H1 (cell line): ENCODE results near the gene PITPNM1. TPM values are rescaled to one million over a fixed set of nuclear protein-coding genes. Genes with fewer than 3 reads are reported as not detected.
A peak's percentile ranks its signal among the peaks of the same experiment; 100 is the strongest.

Source experiments
- CTCF ChIA-PET: fragments of 300-600 bp; sonication (Branson Sonifier 250); formaldehyde crosslinking; loops from one replicate; lab custom pipeline; 2021; ENCODE audit not compliant: partially characterized antibody; lab: Charles Lee
- POLR2A ChIA-PET: fragments of 300-600 bp; sonication (Branson Sonifier 250); formaldehyde crosslinking; loops from one replicate; lab custom pipeline; 2021; ENCODE audit warnings: inconsistent platforms; ENCODE audit not compliant: partially characterized antibody; lab: Charles Lee
- DNase-seq, 2 experiments: peaks; one replicate each; pipeline versions ENCODE4 v3.0.0 to v3.0.0-alpha.2; 2010 to 2022; ENCODE audit warnings: low spot score in 2 of 2, low read depth in 1 of 2, mixed read lengths in 1 of 2
- FAIRE-seq: peaks from 2 replicates; lab custom pipeline; 2011; peaks lifted over from hg19 to GRCh38; lab: Jason Lieb, UNC
- H2AFZ ChIP-seq: 2 replicates; pipeline ENCODE4 v1.8.1; 2012; ENCODE audit warnings: low read length, inconsistent platforms
- H2AK5ac ChIP-seq: 2 replicates; pipeline ENCODE4 v1.6.1; 2013; ENCODE audit warnings: low read depth, low read length
- H2BK120ac ChIP-seq: replicated peaks from 2 replicates; pipeline ENCODE3; 2013; ENCODE audit warnings: low read depth, low read length, inconsistent platforms
- H2BK12ac ChIP-seq: 2 replicates; pipeline ENCODE4 v1.6.1; 2013; ENCODE audit warnings: low read depth, low read length
- H2BK15ac ChIP-seq: 2 replicates; pipeline ENCODE4 v1.6.1; 2013; ENCODE audit warnings: low read length
- H2BK20ac ChIP-seq: 2 replicates; pipeline ENCODE4 v1.6.1; 2013; ENCODE audit warnings: low read length
- H2BK5ac ChIP-seq: 2 replicates; pipeline ENCODE4 v1.6.1; 2013; ENCODE audit warnings: low read depth, low read length
- H3K14ac ChIP-seq: 2 replicates; pipeline ENCODE4 v1.6.1; 2013; ENCODE audit warnings: inconsistent platforms; ENCODE audit not compliant: insufficient read length
- H3K18ac ChIP-seq: 2 replicates; pipeline ENCODE4 v1.6.1; 2013; ENCODE audit warnings: low read length; ENCODE audit errors: extremely low read depth
- H3K23ac ChIP-seq: 2 replicates; pipeline ENCODE4 v1.6.1; 2013; ENCODE audit warnings: inconsistent platforms; ENCODE audit not compliant: insufficient read length
- H3K23me2 ChIP-seq: 2 replicates; pipeline ENCODE4 v1.6.1; 2013; ENCODE audit warnings: low read depth, low read length
- H3K27ac ChIP-seq: 2 replicates; pipeline ENCODE4 v1.6.1; 2011; ENCODE audit warnings: low read depth, low read length, inconsistent platforms
- H3K27me3 ChIP-seq, 4 experiments: replicated peaks in 1 of 4; 1 replicate in 1 of 4; 2 replicates in 3 of 4; pipeline versions ENCODE4 v1.6.1 to v1.8.1; 2011 to 2013; ENCODE audit warnings: low read length in 3 of 4, mild to moderate bottlenecking in 3 of 4, inconsistent platforms in 2 of 4, mixed read lengths in 2 of 4, moderate library complexity in 1 of 4; ENCODE audit not compliant: control insufficient read depth in 3 of 4, insufficient read depth in 3 of 4; ENCODE audit errors: extremely low read depth in 1 of 4
- H3K36me3 ChIP-seq, 4 experiments: 2 replicates each; pipeline versions ENCODE4 v1.6.1 to v1.8.1; 2011 to 2013; ENCODE audit warnings: mild to moderate bottlenecking in 4 of 4, low read length in 3 of 4, moderate library complexity in 2 of 4, control low read depth in 1 of 4, inconsistent platforms in 1 of 4; ENCODE audit not compliant: insufficient read depth in 4 of 4, control insufficient read depth in 2 of 4
- H3K4ac ChIP-seq: replicated peaks from 2 replicates; pipeline ENCODE3; 2013; ENCODE audit warnings: low read length, low read depth, mixed read lengths, inconsistent platforms; ENCODE audit not compliant: insufficient read length
- H3K4me1 ChIP-seq, 4 experiments: replicated peaks in 1 of 4; 1 replicate in 1 of 4; 2 replicates in 3 of 4; pipeline versions ENCODE4 v1.6.1 to v1.8.1; 2011 to 2013; ENCODE audit warnings: low read length in 3 of 4, inconsistent platforms in 2 of 4, mixed read lengths in 1 of 4; ENCODE audit not compliant: insufficient read depth in 4 of 4, control insufficient read depth in 3 of 4
- H3K4me2 ChIP-seq, 2 experiments: 2 replicates each; pipeline versions ENCODE4 v1.6.1 to v1.8.1; 2011 to 2013; ENCODE audit warnings: low read depth in 2 of 2, low read length in 2 of 2, control low read depth in 1 of 2, inconsistent platforms in 1 of 2, mild to moderate bottlenecking in 1 of 2; ENCODE audit not compliant: insufficient read depth in 1 of 2
- H3K4me3 ChIP-seq, 4 experiments: fragments of 200-600, 300-600 bp in 1 of 4; sonication (generic), shearing (Covaris generic), sonication (Bioruptor Twin) in 1 of 4; 2 replicates each; pipeline versions ENCODE4 v1.5.1 to v1.8.1; 2011 to 2016; ENCODE audit warnings: low read length in 4 of 4, low read depth in 3 of 4, control low read depth in 2 of 4, inconsistent platforms in 2 of 4, mild to moderate bottlenecking in 2 of 4, mixed read lengths in 1 of 4, moderate library complexity in 1 of 4; ENCODE audit not compliant: insufficient read depth in 2 of 4; ENCODE audit errors: extremely low read depth in 1 of 4
- H3K56ac ChIP-seq: replicated peaks from 2 replicates; pipeline ENCODE3; 2013; ENCODE audit warnings: low read depth, mild to moderate bottlenecking, mixed read lengths, low read length, inconsistent platforms; ENCODE audit not compliant: insufficient read length
- H3K79me1 ChIP-seq: 2 replicates; pipeline ENCODE4 v1.6.1; 2013; ENCODE audit warnings: low read depth, low read length, control low read depth
- H3K79me2 ChIP-seq, 2 experiments: 2 replicates each; pipeline versions ENCODE4 v1.6.1 to v1.8.1; 2012 to 2013; ENCODE audit warnings: low read length in 2 of 2, mild to moderate bottlenecking in 2 of 2, inconsistent platforms in 1 of 2; ENCODE audit not compliant: insufficient read depth in 2 of 2, control insufficient read depth in 1 of 2
- H3K9ac ChIP-seq, 4 experiments: replicated peaks in 1 of 4; 1 replicate in 1 of 4; 2 replicates in 3 of 4; pipeline versions ENCODE4 v1.6.1 to v1.8.1; 2011 to 2013; ENCODE audit warnings: low read depth in 3 of 4, low read length in 3 of 4, control low read depth in 2 of 4, mild to moderate bottlenecking in 2 of 4, moderate library complexity in 2 of 4, inconsistent platforms in 1 of 4; ENCODE audit errors: extremely low read depth in 1 of 4
- H3K9me3 ChIP-seq, 2 experiments: 2 replicates each; pipeline versions ENCODE4 v1.6.1 to v1.8.1; 2012 to 2013; ENCODE audit warnings: mild to moderate bottlenecking in 2 of 2, moderate library complexity in 2 of 2, control low read depth in 1 of 2, inconsistent platforms in 1 of 2, low read depth in 1 of 2, low read length in 1 of 2, mixed read lengths in 1 of 2; ENCODE audit not compliant: insufficient read depth in 2 of 2
- H4K20me1 ChIP-seq, 2 experiments: replicated peaks in 1 of 2; 2 replicates each; pipeline versions ENCODE3 to v1.8.1; 2011 to 2013; ENCODE audit warnings: inconsistent platforms in 2 of 2, low read length in 2 of 2, mild to moderate bottlenecking in 1 of 2; ENCODE audit not compliant: insufficient read depth in 2 of 2, control insufficient read depth in 1 of 2
- H4K5ac ChIP-seq: 2 replicates; pipeline ENCODE4 v1.6.1; 2013; ENCODE audit warnings: low read length, low read depth, mixed read lengths, inconsistent platforms; ENCODE audit not compliant: insufficient read length
- H4K8ac ChIP-seq: 2 replicates; pipeline ENCODE4 v1.8.0; 2013; ENCODE audit warnings: mild to moderate bottlenecking, moderate library complexity, low read length, inconsistent platforms; ENCODE audit not compliant: insufficient read depth; ENCODE audit errors: extremely low read depth
- H4K91ac ChIP-seq: replicated peaks from 2 replicates; pipeline ENCODE3; 2013; ENCODE audit warnings: low read length, mixed read lengths, inconsistent platforms; ENCODE audit not compliant: insufficient read length
- EZH2 ChIP-seq: fragments of 200-600 bp; sonication (generic); IDR thresholded peaks from 2 replicates; pipeline ENCODE4 v1.7.1; 2012; ENCODE audit warnings: low read depth, mild to moderate bottlenecking, moderate library complexity, low read length, inconsistent platforms; ENCODE audit not compliant: severe bottlenecking
- KDM1A ChIP-seq: fragments of 200-600, 300-600 bp; sonication (generic); IDR thresholded peaks from 2 replicates; pipeline ENCODE4 v1.7.1; 2016; ENCODE audit warnings: mild to moderate bottlenecking, low read length, borderline replicate concordance
- WGBS, 2 experiments: shearing (Covaris generic) in 1 of 2; methylation state at CpG; one replicate each; pipeline versions ENCODE4 v1.1.6 to v1.1.7; 2013 to 2015; ENCODE audit warnings: low lambda C conversion rate in 2 of 2, mixed read lengths in 2 of 2, inconsistent platforms in 1 of 2, low coverage in 1 of 2, missing lambda C conversion rate in 1 of 2; ENCODE audit not compliant: insufficient replicate concordance in 2 of 2, insufficient coverage in 1 of 2, insufficient read length in 1 of 2; ENCODE audit errors: extremely low coverage in 1 of 2, missing lambda C conversion rate in 1 of 2; 5-methylcytosine and 5-hydroxymethylcytosine counted together
- polyA plus RNA-seq, 7 experiments: library from polyadenylated mRNA; depleted of rRNA in 3 of 7; stranded (reverse) in 5 of 7; unstranded in 2 of 7; fragments of >200 nt in 5 of 7; fragments of 200-250 nt in 2 of 7; gene quantifications; 1 replicate in 5 of 7; 2 replicates in 1 of 7; 4 replicates in 1 of 7; pipeline versions ENCODE4 v1.2.1 to v1.2.3, GENCODE V29; 2011 to 2013; ENCODE audit warnings: missing spikeins in 2 of 7, mixed read lengths in 2 of 7
- total RNA-seq: library from RNA; stranded (reverse); fragmentation: NEBNext Ultra II Directional; extraction: Animal tissue kit (Norgen Biotek cat#: 25700); gene quantifications from 2 replicates; pipeline ENCODE4 v1.2.1, GENCODE V29; 2021

Gene PITPNM1
- total and polyA plus RNA-seq, 2 of the 8 experiments (the other 6 are each of a cell fraction or from before 2014, with no cell fraction given): 27.2 to 52.7 TPM

- Histone ChIP-seq H2AFZ (no peak overlapping the region), H3K56ac (no peak overlapping the region), H3K4me1 (no peaks in the 10 kb centered on the region), H3K23ac (no peak overlapping the region), H2AK5ac (no peak overlapping the region), H2BK20ac (no peak overlapping the region), H3K79me2 (no peaks in the 10 kb centered on the region), H2BK15ac (no peak overlapping the region), H4K91ac (no peak overlapping the region), H3K79me1 (no peaks in the 10 kb centered on the region), H3K36me3 (no peaks in the 10 kb centered on the region), H3K18ac (no peak overlapping the region), H3K4me3 (no peak overlapping the region), H2BK120ac (no peak overlapping the region), H3K9ac (no peak overlapping the region), H3K14ac (no peak overlapping the region), H3K27ac (no peak overlapping the region), H4K8ac (no peak overlapping the region), H3K9me3 (no peaks in the 10 kb centered on the region), H3K23me2 (no peaks in the 10 kb centered on the region), H4K20me1 (no peaks in the 10 kb centered on the region), H2BK12ac (no peak overlapping the region), H3K4me2 (no peak overlapping the region), H3K27me3 (no peaks in the 10 kb centered on the region), H2BK5ac (no peak overlapping the region), H4K5ac (no peak overlapping the region), H3K4ac (no peak overlapping the region)
- DNase-seq: no peak
- 87% methylated on average over 16 of the region's 16 CpGs; no CpG with 5 or more reads in 1 of the 2 experiments for WGBS, 2 experiments
- no peak for FAIRE-seq
- CTCF ChIA-PET: no interaction called here
- TF ChIP-seq KDM1A (0 out of 2 replicates have a peak, but pooled peaks have one; percentile 25), EZH2 (no peak)
- POLR2A ChIA-PET: interaction anchor here (0.5 to 1.4 kb wide), 3 partner anchors 22 to 84 kb away, joined by 3 read pairs; partner anchors contain the start of gene PTPRCAP
These were observed 16.0 kb upstream of the PITPNM1 start for GRCh38 chr11:67520856-67521824.
